SKM-1 treated with dmso at 0.1 percent for 144 hours (cell line): ENCODE data around the gene EPAS1.

ENCODE experiments used
- DNase-seq: peaks from one replicate; lab custom pipeline; 2025; ENCODE audit not compliant: unreplicated experiment; lab: John Stamatoyannopoulos, UW

The EPAS1 gene

GRCh38 chr2:46402874-46403273 is 105.7 kb downstream of the EPAS1 start:
- DNase-seq, result no peak

DNA sequence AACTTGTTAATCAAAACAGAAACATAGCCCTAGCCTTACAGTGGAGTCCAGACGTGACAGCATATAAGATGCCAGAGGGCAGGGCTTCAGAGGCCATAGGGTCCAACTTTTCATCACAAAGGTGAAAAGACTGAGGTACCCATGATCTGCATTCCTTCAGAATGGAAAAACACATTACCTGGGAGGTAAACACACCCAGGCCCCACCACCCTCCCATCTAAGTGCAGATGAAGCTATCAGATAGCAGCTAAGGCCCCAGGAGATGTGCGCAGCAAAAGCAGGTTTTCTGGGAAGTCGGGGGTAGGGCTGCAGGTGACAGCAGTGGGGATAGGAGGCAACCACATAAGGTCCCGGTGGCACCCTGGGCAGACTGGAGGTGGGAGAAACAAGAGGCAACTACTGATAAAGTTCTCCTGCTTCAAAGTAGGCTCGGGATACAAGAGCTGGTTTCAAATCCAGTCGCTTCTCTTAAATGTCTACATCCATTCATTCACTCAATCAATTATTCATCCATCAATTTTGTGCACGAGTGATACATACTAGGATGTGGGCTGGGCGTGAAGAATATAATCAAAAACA is 107.1 kb downstream of the EPAS1 start:
- DNase-seq, result no peak

DNA sequence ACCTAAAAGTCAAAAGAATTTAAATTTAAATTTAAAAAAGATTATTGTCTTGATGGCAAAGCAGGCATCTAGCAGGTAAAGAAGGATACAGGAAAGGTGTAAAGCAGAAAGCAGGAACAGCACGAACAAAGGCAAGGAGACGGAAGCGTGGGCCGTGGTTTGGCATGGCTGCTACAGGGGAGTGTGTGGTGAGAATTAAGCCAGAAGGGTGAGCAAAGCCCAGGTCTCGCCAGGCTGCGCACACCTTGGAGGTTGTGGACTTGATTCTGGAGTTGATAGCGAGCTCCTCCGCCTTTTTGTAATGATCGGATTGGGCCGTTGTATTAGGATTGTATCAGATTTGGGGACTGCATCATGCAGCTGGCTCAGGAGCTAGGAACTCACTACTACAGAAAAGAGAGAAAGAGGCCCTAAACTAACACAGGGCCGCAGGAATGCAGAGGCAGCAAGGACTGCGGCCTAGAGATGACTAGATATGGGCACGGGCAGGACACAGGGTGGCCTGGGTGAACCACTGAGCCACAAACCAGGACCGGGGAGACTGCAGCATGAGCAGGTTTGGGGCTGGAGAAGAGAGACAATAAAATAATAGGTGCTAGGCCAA is 110.7 kb downstream of the EPAS1 start:
- DNase-seq, result no peak

- no peak for DNase-seq
Observed at GRCh38 chr2:46409756-46410155, 112.5 kb downstream of the EPAS1 start.

DNA sequence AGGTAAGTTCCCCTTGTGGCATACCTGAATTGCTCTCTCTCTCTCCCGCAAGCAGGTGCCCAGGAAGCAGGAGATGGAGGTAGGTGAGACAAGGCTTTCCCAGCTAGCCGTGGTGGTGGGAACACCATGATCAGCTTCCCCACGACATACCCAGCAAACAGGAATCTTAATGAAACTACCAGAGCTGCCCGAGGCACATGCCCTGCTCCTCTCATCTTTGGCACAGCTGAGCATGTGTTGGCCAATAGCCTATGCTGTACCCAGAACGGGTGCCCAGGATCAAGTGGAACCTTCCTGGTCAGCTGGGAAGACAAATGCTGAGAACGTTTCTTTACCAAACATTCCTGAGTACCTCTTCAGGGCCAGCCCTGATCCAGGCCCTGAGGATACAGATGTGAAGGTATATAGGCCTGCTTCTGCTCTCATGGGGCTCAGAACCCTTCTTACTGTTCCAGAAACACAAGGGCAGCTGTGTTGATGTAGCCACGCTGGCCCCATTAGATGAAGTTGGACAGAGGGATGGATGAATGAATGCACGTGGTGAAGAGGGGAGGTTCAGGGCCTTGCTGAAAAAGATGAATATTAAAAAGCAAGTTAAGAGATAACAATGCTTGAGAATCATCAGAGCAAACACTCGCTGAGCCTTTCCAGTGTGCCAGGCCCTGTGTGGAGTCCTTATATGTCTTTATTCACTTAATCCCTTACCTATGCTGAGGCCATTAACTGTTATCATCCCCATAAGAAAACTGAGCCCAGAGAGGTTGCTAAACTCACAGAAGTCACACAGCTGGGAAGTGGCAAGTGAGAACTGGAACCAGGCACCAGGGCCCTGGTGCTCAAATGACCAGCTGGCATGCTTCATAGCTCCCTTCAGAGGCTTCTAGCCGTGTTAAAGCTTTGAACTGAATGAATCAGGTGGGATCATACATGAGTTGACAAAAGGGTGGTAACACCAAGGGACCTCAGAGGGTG is 113.4 kb downstream of the EPAS1 start:
- DNase-seq, result no peak

GRCh38 chr2:46411245-46411641 is 114.0 kb downstream of the EPAS1 start:
- DNase-seq, result no peak

GRCh38 chr2:46411985-46412384 is 114.8 kb downstream of the EPAS1 start:
- DNase-seq, result no peak

DNA sequence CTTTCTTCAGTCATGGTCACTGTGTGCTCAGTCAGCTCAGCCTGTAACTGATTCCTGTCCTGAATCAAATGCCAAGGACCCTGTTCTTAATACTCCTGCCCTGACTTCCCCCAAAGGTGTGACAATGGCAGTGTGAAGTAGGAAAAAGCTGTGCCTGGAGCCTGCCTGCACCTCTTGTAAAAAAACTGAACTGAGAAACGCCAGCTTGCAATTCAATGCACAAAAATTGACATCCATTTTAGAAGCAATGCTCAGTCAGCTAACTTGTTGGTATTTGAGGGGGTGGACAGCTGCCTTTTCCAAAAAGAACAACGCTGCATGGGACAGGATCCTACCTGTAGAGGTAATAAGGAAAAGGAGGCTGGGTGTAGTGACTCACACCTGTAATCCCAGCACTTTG is 115.9 kb downstream of the EPAS1 start:
- DNase-seq, result no peak

DNA sequence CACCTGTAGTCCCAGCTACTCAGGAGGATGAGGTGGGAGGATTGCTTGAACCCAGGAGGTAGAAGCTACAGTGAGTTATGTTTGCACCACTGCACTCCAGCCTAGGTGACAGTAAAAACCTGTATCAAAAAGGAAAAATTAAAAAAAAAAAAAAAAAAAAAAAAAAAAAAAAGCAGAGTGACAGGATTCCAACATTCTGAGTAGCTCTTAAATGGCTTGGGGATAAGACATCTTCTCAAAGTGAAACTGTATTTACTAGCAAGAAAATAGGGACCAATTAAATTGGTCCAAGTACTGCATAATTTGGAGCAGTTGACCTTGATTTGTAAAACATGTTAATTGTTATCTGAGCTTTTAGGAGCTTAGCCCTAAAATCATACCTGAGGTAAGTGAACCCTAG is 116.4 kb downstream of the EPAS1 start:
- DNase-seq, result no peak

DNA sequence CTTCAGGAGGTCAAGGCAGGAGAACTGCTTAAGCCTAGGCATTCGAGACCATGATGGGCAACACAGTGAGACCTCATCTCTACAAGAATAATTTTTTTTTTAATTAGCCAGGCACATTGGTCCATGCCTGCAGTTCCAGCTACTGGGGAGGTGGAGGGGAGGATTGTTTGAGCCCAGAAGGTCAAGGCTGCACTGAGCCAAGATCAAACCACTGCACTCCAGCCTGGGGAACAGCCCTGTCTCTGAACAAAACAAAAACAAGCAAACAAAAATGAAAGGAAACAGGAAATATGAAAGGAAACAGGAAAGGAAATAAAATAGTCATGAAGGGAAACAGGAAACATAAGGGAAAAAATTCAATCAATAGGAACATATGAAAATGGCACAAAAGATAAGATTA is 117.5 kb downstream of the EPAS1 start:
- no peak for DNase-seq

- DNase-seq, result no peak
Observed at GRCh38 chr2:46416280-46416679, 119.1 kb downstream of the EPAS1 start.

GRCh38 chr2:46416739-46417403 is 119.7 kb downstream of the EPAS1 start:
- DNase-seq, result no peak

GRCh38 chr2:46420945-46421344 is 123.7 kb downstream of the EPAS1 start:
- no peak for DNase-seq

- DNase-seq, result no peak
Observed at GRCh38 chr2:46421361-46421760, 124.2 kb downstream of the EPAS1 start.

GRCh38 chr2:46422717-46423394 is 125.6 kb downstream of the EPAS1 start:
- DNase-seq, result no peak

GRCh38 chr2:46424937-46425336 is 127.7 kb downstream of the EPAS1 start:
- no peak for DNase-seq

GRCh38 chr2:46428911-46429436 is 131.8 kb downstream of the EPAS1 start:
- DNase-seq, result no peak

DNA sequence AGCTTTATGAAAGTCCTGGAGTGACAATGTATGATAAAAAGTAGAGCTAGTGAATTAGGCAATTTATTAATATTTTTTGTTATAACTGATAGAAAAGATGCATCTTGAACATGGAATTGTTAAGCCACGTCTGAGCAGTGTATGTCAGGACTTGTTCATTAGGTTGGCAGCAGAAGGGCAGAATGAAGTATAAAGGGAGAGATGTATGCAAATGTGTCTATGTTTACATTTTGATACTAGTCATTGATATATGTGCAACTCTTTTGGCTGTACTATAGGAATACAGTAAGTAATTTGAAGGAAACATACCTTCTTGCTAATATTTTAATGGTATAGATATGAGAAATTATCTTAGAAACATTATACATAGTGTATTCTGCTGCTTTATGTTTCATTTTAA is 133.2 kb downstream of the EPAS1 start:
- DNase-seq, result no peak

- no peak for DNase-seq
Observed at GRCh38 chr2:46430992-46431391, 133.8 kb downstream of the EPAS1 start.

- DNase-seq, result no peak
Observed at GRCh38 chr2:46431481-46432235, 134.5 kb downstream of the EPAS1 start.
